Heart left ventricle (tissue), 16 donors: ENCODE data around the gene MRPS24. TPM values are rescaled to one million over a fixed set of nuclear protein-coding genes. Genes with fewer than 3 reads are reported as not detected.
A peak's percentile ranks its signal among the peaks of the same experiment; 100 is the strongest.

Experiments
- ATAC-seq, 4 donors: fragments of 200-7000 bp; cut with Tn5 transposase; one replicate each; pipeline ENCODE4 v1.9.1; 2020 to 2022; ENCODE audit warnings: moderate library complexity in 4 of 4, mild to moderate bottlenecking in 3 of 4, moderate number of reproducible peaks in 1 of 4
- DNase-seq, 5 donors: peaks; one replicate each; pipeline ENCODE4 v3.0.0-alpha.2; 2020
- H3K27ac ChIP-seq, 12 donors: fragments of 200-600 bp; sonication (generic) in 4 of 12; one replicate each; pipeline versions ENCODE4 v1.5.0 to v1.8.0; 2016 to 2022; ENCODE audit warnings: mild to moderate bottlenecking in 2 of 12
- H3K27me3 ChIP-seq, 9 donors: fragments of 200-600 bp; sonication (generic) in 2 of 9; one replicate each; pipeline versions ENCODE4 v1.5.1 to v1.8.0; 2016 to 2022; ENCODE audit warnings: mild to moderate bottlenecking in 3 of 9
- H3K36me3 ChIP-seq, 9 donors: fragments of 200-600 bp; sonication (generic) in 2 of 9; one replicate each; pipeline versions ENCODE4 v1.5.0 to v1.8.0; 2018 to 2022; ENCODE audit warnings: mild to moderate bottlenecking in 2 of 9
- H3K4me1 ChIP-seq, 12 donors: fragments of 200-600 bp; sonication (generic) in 4 of 12; one replicate each; pipeline versions ENCODE4 v1.5.0 to v1.8.0; 2016 to 2022; ENCODE audit warnings: mild to moderate bottlenecking in 3 of 12
- H3K4me3 ChIP-seq, 12 donors: fragments of 200-600 bp; sonication (generic) in 4 of 12; one replicate each; pipeline versions ENCODE4 v1.5.0 to v1.8.0; 2017 to 2022; ENCODE audit warnings: mild to moderate bottlenecking in 9 of 12, moderate library complexity in 4 of 12
- H3K9me3 ChIP-seq, 12 donors: fragments of 200-600 bp; sonication (generic) in 4 of 12; one replicate each; pipeline versions ENCODE4 v1.5.0 to v1.8.0; 2016 to 2022; ENCODE audit warnings: mild to moderate bottlenecking in 1 of 12
- POLR2A ChIP-seq, 2 donors: fragments of 450-650 bp; IDR thresholded peaks; one replicate each; pipeline ENCODE4 v1.6.1; 2017; ENCODE audit warnings: antibody characterized with exemption in 2 of 2, mild to moderate bottlenecking in 2 of 2, moderate library complexity in 2 of 2
- WGBS, 4 donors: extraction: QIAGEN DNeasy Blood & Tissue Kit in 2 of 4; methylation state at CpG; one replicate each; pipeline versions ENCODE4 v1.1.5 to v1.1.7; 2013 to 2018; 5-methylcytosine and 5-hydroxymethylcytosine counted together
- intact Hi-C, 10 donors: fragments of 100-400 bp; cut with DNase I; formaldehyde crosslinking; loops; one replicate each; pipeline versions ENCODE4 v1.11.1 to v1.14.2; 2022
- polyA plus RNA-seq, 2 donors: library from polyadenylated mRNA; stranded (reverse); fragments of 200-250 nt; gene quantifications; one replicate each; pipeline ENCODE4 v1.2.3, GENCODE V29; 2013
- total RNA-seq, 9 donors: library from RNA; depleted of rRNA in 2 of 9; stranded (reverse); fragments of >200 nt in 2 of 9; fragmentation: NEBNext Ultra II Directional in 3 of 9; extraction: Animal tissue kit (Norgen Biotek cat#: 25700) in 3 of 9; gene quantifications; one replicate each; pipeline versions ENCODE4 v1.1.0 to v1.2.4, GENCODE V29; 2016 to 2023
- TF ChIP-seq, protein P1 (sequence below), 12 donors: fragments of 200-600 bp; sonication (generic) in 4 of 12; IDR thresholded peaks; one replicate each; pipeline versions ENCODE4 v1.5.0 to v1.8.0; 2018 to 2022; ENCODE audit warnings: antibody characterized with exemption in 12 of 12, mild to moderate bottlenecking in 5 of 12
- donor health status: ischemic (EF 13 %, LVEDD 7.1; RV severe dilation, severe dysfunction).
- donor health status: healthy with polysubstance abuse.
- donor health status: DM: no; HTN: yes; CAD: no.
- donor health status: DM: no; HTN: no; CAD: no.
- donor health status: ischemic (EF 25% LVEDD 6.9; RV normal size, moderate dysfunction).
- donor health status: ischemic (EF 25% LVEDD 5.7; RV mildly dilated, moderate dysfunction).
- donor health status: healthy.
- donor health status: DM: yes; HTN: yes; CAD: no.
- donor health status: ischemic (EF 35%, LVEDD 5.7; RV mildly dilated, moderate dysfunction).
- donor health status: nonischemic (EF 11% LVEDD 7.7; RV severe dilation, severe dysfunction).
- donor health status: DM: yes; HTN: yes; CAD: no.
- donor health status: PGD.
- donor health status: ischemic (EF 29% LVEDD 5.4; RV normal size, mild dysfunction).
- donor health status: nonischemic (EF 23%, LVEDD 6.1; RV moderate dilation, normal function).

The MRPS24 gene
- total and polyA plus RNA-seq, 11 donors = 118 to 284 (median 159) TPM

DNA sequence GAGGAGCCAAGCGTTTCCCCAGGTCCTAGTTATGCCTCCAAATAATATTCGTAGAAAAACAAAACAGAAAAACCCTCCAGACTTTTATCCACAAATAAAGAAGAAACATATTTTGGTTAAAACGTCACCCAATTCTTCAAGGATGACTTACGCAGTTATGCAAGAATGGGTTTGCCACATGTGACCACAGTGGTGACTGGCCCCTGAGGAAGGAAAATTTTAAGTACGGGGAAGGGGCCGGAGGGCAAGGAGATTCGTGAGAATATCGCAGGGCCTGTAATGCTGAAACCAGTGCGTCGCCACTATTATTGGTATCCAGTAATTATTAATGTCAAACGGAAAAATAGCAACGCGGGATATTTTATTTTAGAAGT lies 537 bp upstream of the MRPS24 start:
- no peaks in the 10 kb centered on the region for H3K9me3 ChIP-seq
- peak overlapping the region; percentile 33 to 91 (median 82) for H3K27ac ChIP-seq
- no peaks in the 10 kb centered on the region for H3K27me3 ChIP-seq
- TF ChIP-seq, protein P1, sequence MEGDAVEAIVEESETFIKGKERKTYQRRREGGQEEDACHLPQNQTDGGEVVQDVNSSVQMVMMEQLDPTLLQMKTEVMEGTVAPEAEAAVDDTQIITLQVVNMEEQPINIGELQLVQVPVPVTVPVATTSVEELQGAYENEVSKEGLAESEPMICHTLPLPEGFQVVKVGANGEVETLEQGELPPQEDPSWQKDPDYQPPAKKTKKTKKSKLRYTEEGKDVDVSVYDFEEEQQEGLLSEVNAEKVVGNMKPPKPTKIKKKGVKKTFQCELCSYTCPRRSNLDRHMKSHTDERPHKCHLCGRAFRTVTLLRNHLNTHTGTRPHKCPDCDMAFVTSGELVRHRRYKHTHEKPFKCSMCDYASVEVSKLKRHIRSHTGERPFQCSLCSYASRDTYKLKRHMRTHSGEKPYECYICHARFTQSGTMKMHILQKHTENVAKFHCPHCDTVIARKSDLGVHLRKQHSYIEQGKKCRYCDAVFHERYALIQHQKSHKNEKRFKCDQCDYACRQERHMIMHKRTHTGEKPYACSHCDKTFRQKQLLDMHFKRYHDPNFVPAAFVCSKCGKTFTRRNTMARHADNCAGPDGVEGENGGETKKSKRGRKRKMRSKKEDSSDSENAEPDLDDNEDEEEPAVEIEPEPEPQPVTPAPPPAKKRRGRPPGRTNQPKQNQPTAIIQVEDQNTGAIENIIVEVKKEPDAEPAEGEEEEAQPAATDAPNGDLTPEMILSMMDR (IDR thresholded peaks at IDR 0.05) = no peak
- TF ChIP-seq POLR2A (IDR thresholded peaks at IDR 0.05) = no peak
- ATAC-seq = peak in 3 of 4 donors; percentile 33 to 53 (median 43)
- peaks cover 0 to 40% (median 32%) of the 10 kb centered on the region in 12 donors for H3K4me1 ChIP-seq
- H3K36me3 ChIP-seq = peaks cover 0 to 32% (median 23%) of the 10 kb centered on the region in 9 donors
- 35 to 47% (median 40%) methylated on average over 13 of the region's 13 CpGs for WGBS, 4 donors
- DNase-seq = peak in 2 of 5 donors; percentile 33 to 42
- peak overlapping the region; percentile 54 to 97 (median 76) for H3K4me3 ChIP-seq
- intact Hi-C loops = loop anchor here in 3 of 10 donors (2.0 to 5.0 kb wide), 3 partner anchors 37 to 57 kb away; partner anchors contain the start of genes UBE2D4 (in 2 of the 3) and URGCP (in 2 of the 3)

DNA sequence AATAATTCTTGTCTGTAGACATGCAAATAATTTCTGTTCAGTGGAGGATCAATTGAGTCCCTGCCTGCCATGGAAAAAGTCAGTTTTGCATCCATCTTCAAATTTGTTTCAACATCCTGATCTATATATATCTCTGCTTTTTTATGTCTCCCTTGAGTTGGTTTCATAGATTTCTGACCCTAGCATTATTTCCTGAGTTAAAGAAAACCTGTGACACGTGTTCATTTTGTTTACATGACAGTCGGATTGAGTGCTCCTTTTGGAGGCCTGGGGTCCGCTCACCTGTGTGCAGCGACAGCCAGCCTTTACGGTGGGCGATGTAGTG lies 674 bp downstream of the MRPS24 start:
- peaks cover 0 to 28% (median 23%) of the 10 kb centered on the region in 9 donors for H3K36me3 ChIP-seq
- intact Hi-C loops = loop anchor here in 2 of 10 donors (2.0 to 5.0 kb wide), 2 partner anchors 38 to 59 kb away; partner anchors contain the start of genes UBE2D4 (in 1 of the 2) and URGCP (in 1 of the 2)
- no peaks in the 10 kb centered on the region for H3K27me3 ChIP-seq
- H3K4me1 ChIP-seq = peaks cover 0 to 39% (median 31%) of the 10 kb centered on the region in 12 donors
- no peak for ATAC-seq
- no peak for DNase-seq
- WGBS, 4 donors = 4 to 5% (median 5%) methylated on average over 6 of the region's 6 CpGs
- peak overlapping the region; percentile 54 to 97 (median 76) for H3K4me3 ChIP-seq
- peak overlapping the region in 10 of 12 donors; percentile 54 to 91 (median 82) for H3K27ac ChIP-seq
- H3K9me3 ChIP-seq = no peaks in the 10 kb centered on the region
- TF ChIP-seq, protein P1 (IDR thresholded peaks at IDR 0.05) = no peak
- TF ChIP-seq POLR2A (IDR thresholded peaks at IDR 0.05) = no peak

DNA sequence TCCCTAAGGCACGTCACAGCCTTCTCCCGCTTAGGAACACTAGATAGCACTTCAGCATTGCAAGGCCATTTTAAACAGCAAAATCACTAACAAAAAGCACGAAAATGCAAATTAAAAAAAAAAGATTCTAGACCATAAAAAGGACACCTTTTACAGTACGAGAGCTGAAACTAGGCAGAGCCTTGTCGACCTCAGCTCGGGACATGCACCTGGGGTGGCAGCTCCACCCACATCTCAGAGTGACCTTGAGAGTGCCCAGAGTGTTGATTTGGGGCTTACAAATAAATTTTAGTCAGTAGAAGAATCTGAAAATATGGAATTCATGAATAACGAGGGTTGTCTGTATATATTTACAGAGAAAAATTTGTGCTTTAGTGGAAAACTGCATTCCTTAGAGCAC lies 1.1 kb downstream of the MRPS24 start:
- peaks cover 0 to 36% (median 27%) of the 10 kb centered on the region in 12 donors for H3K4me1 ChIP-seq
- no peaks in the 10 kb centered on the region for H3K9me3 ChIP-seq
- intact Hi-C loops = loop anchor here in 2 of 10 donors (2.0 to 5.0 kb wide), 2 partner anchors 39 to 59 kb away; partner anchors contain the start of genes UBE2D4 (in 1 of the 2) and URGCP (in 1 of the 2)
- no peaks in the 10 kb centered on the region for H3K27me3 ChIP-seq
- TF ChIP-seq, protein P1 (IDR thresholded peaks at IDR 0.05) = no peak
- TF ChIP-seq POLR2A (IDR thresholded peaks at IDR 0.05) = no peak
- ATAC-seq (no peak), DNase-seq (no peak)
- peak overlapping the region in 3 of 12 donors; percentile 54 to 91 (median 81) for H3K27ac ChIP-seq
- WGBS, 4 donors = 62 to 71% (median 65%) methylated on average over 7 of the region's 7 CpGs
- H3K36me3 ChIP-seq = peaks cover 0 to 28% (median 23%) of the 10 kb centered on the region in 9 donors
- peak overlapping the region in 9 of 12 donors; percentile 64 to 97 (median 81) for H3K4me3 ChIP-seq

DNA sequence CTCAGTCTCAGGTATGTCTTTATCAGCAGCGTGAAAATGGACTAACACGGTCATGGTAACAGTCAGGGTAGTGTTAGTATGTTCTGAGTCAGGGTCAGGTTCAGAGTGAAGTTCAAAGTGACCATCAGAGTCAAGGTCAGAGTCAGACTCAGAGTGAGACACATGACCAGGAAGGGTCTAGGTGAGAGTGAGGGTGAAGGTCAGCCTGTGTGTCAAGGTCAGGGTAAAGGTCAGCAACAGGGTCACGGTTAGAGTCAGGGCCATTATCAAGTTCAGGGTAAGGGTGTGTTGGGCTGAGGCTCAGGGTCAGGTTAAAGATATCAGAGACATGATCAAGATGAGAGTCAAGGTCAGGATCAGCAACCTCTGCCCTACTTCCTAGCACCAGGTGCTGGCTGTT lies 4.0 kb downstream of the MRPS24 start:
- no peaks in the 10 kb centered on the region for H3K27me3 ChIP-seq
- DNase-seq (no peak), ATAC-seq (no peak)
- no peak overlapping the region for H3K27ac ChIP-seq
- no peaks in the 10 kb centered on the region for H3K9me3 ChIP-seq
- H3K36me3 ChIP-seq = peaks cover 0 to 28% (median 23%) of the 10 kb centered on the region in 9 donors
- 89 to 100% (median 96%) methylated on average over 3 of the region's 3 CpGs for WGBS, 4 donors
- no peak overlapping the region for H3K4me3 ChIP-seq
- intact Hi-C loops = loop anchor here in 1 of 10 donors (5.0 kb wide), 1 partner anchor 62 kb away; the partner anchor contains the start of gene UBE2D4
- peaks cover 0 to 19% (median 14%) of the 10 kb centered on the region in 12 donors for H3K4me1 ChIP-seq
- TF ChIP-seq, protein P1 (IDR thresholded peaks at IDR 0.05) = no peak
- TF ChIP-seq POLR2A (IDR thresholded peaks at IDR 0.05) = no peak
